Endothelial cell (in vitro differentiated cells): ENCODE data around the gene ZBTB4. TPM values are rescaled to one million over a fixed set of nuclear protein-coding genes. Genes with fewer than 3 reads are reported as not detected.

Experiments
- DNase-seq: peaks from one replicate; pipeline ENCODE4 v3.0.0; 2021; ENCODE audit warnings: low spot score
- H3K27ac Mint-ChIP-seq: one replicate; pipeline ENCODE4 v1.8.0; 2021; ENCODE audit warnings: mixed read lengths, inconsistent platforms; ENCODE audit not compliant: unreplicated experiment
- H3K27me3 Mint-ChIP-seq: one replicate; pipeline ENCODE4 v1.8.0; 2021; ENCODE audit warnings: mild to moderate bottlenecking, moderate library complexity, mixed read lengths, inconsistent platforms; ENCODE audit not compliant: unreplicated experiment
- H3K36me3 Mint-ChIP-seq: one replicate; pipeline ENCODE4 v1.8.0; 2021; ENCODE audit warnings: mild to moderate bottlenecking, low read depth, mixed read lengths, inconsistent platforms; ENCODE audit not compliant: unreplicated experiment
- H3K4me1 Mint-ChIP-seq: one replicate; pipeline ENCODE4 v1.8.0; 2021; ENCODE audit warnings: mild to moderate bottlenecking, mixed read lengths, inconsistent platforms; ENCODE audit not compliant: unreplicated experiment
- H3K4me3 Mint-ChIP-seq: one replicate; pipeline ENCODE4 v1.8.0; 2021; ENCODE audit warnings: mild to moderate bottlenecking, mixed read lengths, inconsistent platforms; ENCODE audit not compliant: unreplicated experiment
- H3K9me3 Mint-ChIP-seq: one replicate; pipeline ENCODE4 v1.8.0; 2021; ENCODE audit warnings: mixed read lengths, inconsistent platforms; ENCODE audit not compliant: unreplicated experiment
- CTCF ChIP-seq: fragments of 200-600 bp; sonication (generic); IDR thresholded peaks from one replicate; pipeline ENCODE4 v1.5.0; 2021; ENCODE audit warnings: antibody characterized with exemption; ENCODE audit not compliant: unreplicated experiment
- total RNA-seq: library from RNA; stranded (reverse); fragmentation: NEBNext Ultra II Directional; extraction: Animal tissue kit (Norgen Biotek cat#: 25700); gene quantifications from one replicate; pipeline ENCODE4 v1.2.1, GENCODE V29; 2021; ENCODE audit not compliant: unreplicated experiment

ZBTB4 gene
- total RNA-seq, 1 donor from 2014 or later, result 21.5 TPM

GRCh38 chr17:7495906-7496434 lies 16.5 kb upstream of the ZBTB4 start:
- H3K36me3 Mint-ChIP-seq, result peaks cover 55% of the 10 kb centered on the region
- H3K4me1 Mint-ChIP-seq, result peaks cover 41% of the 10 kb centered on the region
- no peaks in the 10 kb centered on the region for H3K9me3 Mint-ChIP-seq
- H3K4me3 Mint-ChIP-seq, result peak overlapping the region; percentile 69
- H3K27me3 Mint-ChIP-seq, result peaks cover 5% of the 10 kb centered on the region
- peak overlapping the region; percentile 84 for H3K27ac Mint-ChIP-seq
- no peak for DNase-seq
- TF ChIP-seq CTCF, result no peak

- H3K9me3 Mint-ChIP-seq, result no peaks in the 10 kb centered on the region
- H3K27me3 Mint-ChIP-seq, result peaks cover 5% of the 10 kb centered on the region
- H3K4me1 Mint-ChIP-seq, result peaks cover 45% of the 10 kb centered on the region
- H3K36me3 Mint-ChIP-seq, result peaks cover 47% of the 10 kb centered on the region
- peak overlapping the region; percentile 36 for H3K27ac Mint-ChIP-seq
- DNase-seq, result no peak
- TF ChIP-seq CTCF, result no peak
- no peak overlapping the region for H3K4me3 Mint-ChIP-seq
Measured at GRCh38 chr17:7493941-7494340, 14.5 kb upstream of the ZBTB4 start.

- peaks cover 6% of the 10 kb centered on the region for H3K27me3 Mint-ChIP-seq
- no peak for TF ChIP-seq CTCF
- H3K4me1 Mint-ChIP-seq, result peaks cover 50% of the 10 kb centered on the region
- no peak overlapping the region for H3K27ac Mint-ChIP-seq
- H3K4me3 Mint-ChIP-seq, result no peak overlapping the region
- no peak for DNase-seq
- H3K36me3 Mint-ChIP-seq, result peaks cover 29% of the 10 kb centered on the region
- H3K9me3 Mint-ChIP-seq, result no peaks in the 10 kb centered on the region
Measured at GRCh38 chr17:7491583-7491982, 12.2 kb upstream of the ZBTB4 start.

GRCh38 chr17:7490144-7490543 lies 10.7 kb upstream of the ZBTB4 start:
- Mint-ChIP-seq H3K4me1 (peaks cover 46% of the 10 kb centered on the region), H3K9me3 (no peaks in the 10 kb centered on the region), H3K27me3 (peaks cover 3% of the 10 kb centered on the region), H3K27ac (no peak overlapping the region), H3K36me3 (peaks cover 16% of the 10 kb centered on the region), H3K4me3 (no peak overlapping the region)
- DNase-seq, result no peak
- TF ChIP-seq CTCF, result no peak

- Mint-ChIP-seq H3K36me3 (peaks cover 9% of the 10 kb centered on the region), H3K27ac (peak overlapping the region; percentile 59), H3K4me1 (peaks cover 51% of the 10 kb centered on the region), H3K9me3 (no peaks in the 10 kb centered on the region), H3K4me3 (peak overlapping the region; percentile 85), H3K27me3 (peaks cover 20% of the 10 kb centered on the region)
- no peak for TF ChIP-seq CTCF
- DNase-seq, result no peak
Measured at GRCh38 chr17:7486181-7486580, 6.8 kb upstream of the ZBTB4 start.
